ENCODE data around the gene IL36RN.

The IL36RN gene

DNA sequence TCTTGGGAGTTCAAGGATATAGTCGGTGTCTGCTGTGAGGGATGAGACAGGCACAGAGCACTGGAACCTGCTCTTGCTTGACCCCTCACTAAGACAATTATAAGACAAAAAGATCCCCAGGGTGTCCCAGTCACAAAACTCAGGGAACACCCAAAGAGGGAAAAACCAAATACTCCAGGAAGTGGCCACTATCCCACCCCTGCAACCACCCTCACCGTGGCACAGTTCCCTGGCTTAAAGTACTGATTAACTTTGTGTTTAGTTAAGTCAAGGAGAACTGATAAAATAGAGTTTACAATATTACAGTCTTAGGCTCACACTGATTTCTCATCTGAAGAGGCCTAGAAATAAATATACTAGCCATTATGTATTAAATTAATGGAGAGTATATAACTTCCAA lies 19.8 kb upstream of the IL36RN start:
- FAIRE-seq = no peak
- DNase-seq (ENCODE audit: insufficient read length, low spot score) = no peak

DNA sequence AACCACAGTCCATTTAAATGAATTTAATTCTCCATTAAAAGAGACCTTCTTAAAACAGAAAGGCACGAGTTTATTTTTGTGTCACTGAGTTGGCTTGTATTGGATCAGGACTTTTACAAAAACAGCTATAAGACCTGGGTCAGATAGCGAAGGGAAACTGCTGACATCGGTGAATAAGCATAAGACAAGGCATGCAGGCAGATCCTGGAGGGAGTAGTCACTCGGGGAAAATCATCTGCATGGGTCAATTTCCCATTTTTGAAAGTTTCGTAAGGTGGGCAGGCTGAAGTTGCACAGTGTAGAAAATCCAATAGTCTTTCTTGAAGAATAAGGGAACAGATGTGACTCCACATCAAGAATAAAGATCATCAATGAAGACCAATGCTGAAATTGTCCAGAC lies 19.3 kb upstream of the IL36RN start:
- TF ChIP-seq POLR2AphosphoS5 (IDR thresholded peaks at IDR 0.05; ENCODE audit: low read depth, low read length) (no peak), POU2F2 (IDR thresholded peaks at IDR 0.05; ENCODE audit: low read depth, low read length) (no peak), TAF1 (IDR thresholded peaks at IDR 0.05; ENCODE audit: low read depth, low read length) (no peak), POLR2A (IDR thresholded peaks at IDR 0.05; ENCODE audit: low read depth, low read length) (no peak), PAX5 (IDR thresholded peaks at IDR 0.05; ENCODE audit: insufficient read depth, low read length, severe bottlenecking) (no peak), SPI1 (IDR thresholded peaks at IDR 0.05; ENCODE audit: low read depth, low read length) (no peak)
- DNase-seq (ENCODE audit: insufficient read length, low spot score) (no peak), FAIRE-seq (no peak)

More for the DNA sequence above, 19.8 kb upstream of the IL36RN start:
- TF ChIP-seq POLR2A (IDR thresholded peaks at IDR 0.05; ENCODE audit: low read depth, low read length) (no peak), POU2F2 (IDR thresholded peaks at IDR 0.05; ENCODE audit: low read depth, low read length) (no peak), SPI1 (IDR thresholded peaks at IDR 0.05; ENCODE audit: low read depth, low read length) (no peak), PAX5 (IDR thresholded peaks at IDR 0.05; ENCODE audit: insufficient read depth, low read length, severe bottlenecking) (no peak), TAF1 (IDR thresholded peaks at IDR 0.05; ENCODE audit: low read depth, low read length) (no peak), POLR2AphosphoS5 (IDR thresholded peaks at IDR 0.05; ENCODE audit: low read depth, low read length) (no peak)

DNA sequence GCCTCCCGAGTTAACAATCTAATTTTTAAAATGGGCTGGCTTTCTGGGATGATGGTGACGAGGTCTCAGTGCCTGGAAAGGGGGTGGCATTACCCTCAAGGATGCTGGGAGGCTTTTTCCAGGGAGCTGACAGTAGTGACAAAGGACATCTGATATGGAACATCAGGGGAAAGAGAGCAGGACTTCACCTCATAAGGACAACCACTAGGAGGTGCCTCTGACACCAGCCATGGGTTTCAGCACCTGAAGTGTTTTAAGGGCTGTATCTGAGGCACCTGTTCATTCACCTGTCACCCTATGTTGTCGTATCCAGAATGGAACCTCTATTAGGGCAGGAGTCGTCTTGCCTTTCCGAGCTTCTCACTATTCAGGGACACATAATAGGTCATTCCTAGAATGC lies 17.1 kb upstream of the IL36RN start:
- no peak for FAIRE-seq
- TF ChIP-seq POLR2AphosphoS5 (IDR thresholded peaks at IDR 0.05; ENCODE audit: low read depth, low read length) (no peak), POU2F2 (IDR thresholded peaks at IDR 0.05; ENCODE audit: low read depth, low read length) (no peak), PAX5 (IDR thresholded peaks at IDR 0.05; ENCODE audit: insufficient read depth, low read length, severe bottlenecking) (no peak), SPI1 (IDR thresholded peaks at IDR 0.05; ENCODE audit: low read depth, low read length) (no peak), TAF1 (IDR thresholded peaks at IDR 0.05; ENCODE audit: low read depth, low read length) (no peak), POLR2A (IDR thresholded peaks at IDR 0.05; ENCODE audit: low read depth, low read length) (no peak)
- DNase-seq (ENCODE audit: insufficient read length, low spot score) = no peak

DNA sequence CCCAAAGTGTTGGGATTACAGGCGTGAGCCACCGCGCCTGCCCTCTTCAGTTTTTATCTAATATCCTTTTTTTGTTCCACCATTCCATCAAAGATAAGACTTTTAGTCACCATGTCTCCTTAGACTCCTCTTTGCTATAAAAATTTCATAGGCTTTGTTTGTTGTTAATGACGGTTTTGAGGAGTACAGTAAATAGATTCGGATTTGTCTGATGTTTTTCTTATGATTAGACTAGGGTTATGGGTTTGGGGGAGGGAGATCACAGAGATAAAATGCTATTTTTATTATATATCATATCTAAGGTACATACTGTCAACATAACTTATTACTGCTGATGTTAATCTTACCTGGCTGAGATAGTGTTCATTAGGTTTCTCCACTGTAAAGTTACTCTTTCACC lies 12.5 kb upstream of the IL36RN start:
- FAIRE-seq (no peak), DNase-seq (ENCODE audit: insufficient read length, low spot score) (no peak)
- no peak for TF ChIP-seq SPI1 (IDR thresholded peaks at IDR 0.05; ENCODE audit: low read depth, low read length)
- no peak for TF ChIP-seq POU2F2 (IDR thresholded peaks at IDR 0.05; ENCODE audit: low read depth, low read length)
- no peak for TF ChIP-seq PAX5 (IDR thresholded peaks at IDR 0.05; ENCODE audit: insufficient read depth, low read length, severe bottlenecking)

DNA sequence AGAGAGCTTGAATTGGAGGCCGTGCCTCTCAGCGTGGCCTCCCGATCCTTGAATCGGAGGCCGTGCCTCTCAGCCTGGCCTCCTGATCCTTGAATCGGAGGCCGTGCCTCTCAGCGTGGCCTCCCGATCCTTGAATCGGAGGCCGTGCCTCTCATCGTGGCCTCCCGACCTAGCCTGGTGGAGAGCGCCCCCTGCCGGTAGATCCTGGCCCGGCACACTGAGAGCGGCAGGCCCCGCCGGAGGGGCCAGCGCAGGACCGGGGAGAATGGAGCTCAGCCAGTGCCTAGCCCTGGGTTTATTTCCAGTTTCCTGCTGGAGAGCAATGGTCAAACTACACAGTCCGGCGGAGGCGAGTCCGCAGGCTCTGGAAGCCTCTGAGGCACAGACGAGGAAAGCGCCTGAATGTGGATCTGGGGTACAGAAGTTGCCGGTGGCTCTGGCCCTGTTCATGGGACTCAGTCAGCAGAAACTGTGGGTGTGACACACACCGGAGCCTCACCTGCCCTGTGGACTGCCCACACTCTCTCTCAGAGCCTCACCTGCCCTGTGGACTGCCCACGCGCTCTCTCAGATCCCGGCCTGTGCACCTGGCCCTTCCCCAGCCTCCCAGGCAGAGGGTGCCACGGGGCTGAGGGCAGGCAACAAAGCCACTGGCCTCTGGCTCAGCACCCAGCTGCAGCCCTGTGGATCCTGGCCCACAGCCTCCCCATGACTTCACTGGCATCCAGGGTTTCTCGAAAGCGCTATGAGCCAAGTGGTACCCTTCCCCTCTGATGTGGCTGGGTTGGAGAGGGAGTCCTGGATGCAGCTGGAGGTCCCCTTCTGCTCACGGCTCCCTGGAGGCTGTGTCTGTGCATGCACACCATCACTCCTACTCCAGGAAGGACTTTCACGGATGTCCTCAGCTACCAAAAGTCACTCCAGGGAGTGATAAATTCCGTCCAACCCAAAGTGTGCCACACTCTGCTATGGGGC lies 7.8 kb upstream of the IL36RN start:
- no peak for TF ChIP-seq PAX5 (IDR thresholded peaks at IDR 0.05; ENCODE audit: insufficient read depth, low read length, severe bottlenecking)
- no peak for TF ChIP-seq POU2F2 (IDR thresholded peaks at IDR 0.05; ENCODE audit: low read depth, low read length)
- no peak for TF ChIP-seq TAF1 (IDR thresholded peaks at IDR 0.05; ENCODE audit: low read depth, low read length)
- no peak for TF ChIP-seq POLR2AphosphoS5 (IDR thresholded peaks at IDR 0.05; ENCODE audit: low read depth, low read length)
- no peak for TF ChIP-seq POLR2A (IDR thresholded peaks at IDR 0.05; ENCODE audit: low read depth, low read length)
- no peak for TF ChIP-seq SPI1 (IDR thresholded peaks at IDR 0.05; ENCODE audit: low read depth, low read length)
- DNase-seq (ENCODE audit: insufficient read length, low spot score) (no peak), FAIRE-seq (no peak)

DNA sequence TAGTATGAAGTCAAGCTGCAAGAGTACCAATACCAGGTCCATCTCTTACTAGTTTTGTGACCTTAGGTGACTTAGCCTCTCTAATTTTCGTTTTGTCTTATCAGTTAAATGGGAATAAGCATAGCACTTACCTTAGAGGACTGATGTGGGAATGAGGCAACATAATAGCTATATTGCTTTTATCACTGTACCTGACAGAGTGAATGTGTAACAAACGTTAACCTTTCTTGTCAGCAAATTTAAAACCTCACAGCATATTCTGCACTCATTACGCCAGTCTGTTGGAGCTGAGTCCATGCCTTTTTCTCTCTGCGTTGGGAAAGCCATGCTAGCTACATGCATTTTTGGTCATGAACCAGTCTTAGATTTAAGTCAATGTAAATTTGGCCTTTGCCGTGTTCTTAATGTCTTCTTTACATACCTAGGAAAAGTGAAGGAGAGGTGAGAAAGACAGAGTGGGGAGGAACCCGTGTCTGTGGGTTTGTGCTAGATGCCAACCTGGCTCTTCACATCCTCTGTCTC lies 6.5 kb upstream of the IL36RN start, which contains the start of gene IL36B:
Gene IL36B (minus strand): TSS at position 472 of the 522 bp plus-strand sequence.
- TF ChIP-seq POLR2AphosphoS5 (IDR thresholded peaks at IDR 0.05; ENCODE audit: low read depth, low read length) (no peak), POU2F2 (IDR thresholded peaks at IDR 0.05; ENCODE audit: low read depth, low read length) (no peak), POLR2A (IDR thresholded peaks at IDR 0.05; ENCODE audit: low read depth, low read length) (no peak), TAF1 (IDR thresholded peaks at IDR 0.05; ENCODE audit: low read depth, low read length) (no peak), PAX5 (IDR thresholded peaks at IDR 0.05; ENCODE audit: insufficient read depth, low read length, severe bottlenecking) (no peak), SPI1 (IDR thresholded peaks at IDR 0.05; ENCODE audit: low read depth, low read length) (no peak)
- DNase-seq (ENCODE audit: insufficient read length, low spot score) (no peak), FAIRE-seq (no peak)

DNA sequence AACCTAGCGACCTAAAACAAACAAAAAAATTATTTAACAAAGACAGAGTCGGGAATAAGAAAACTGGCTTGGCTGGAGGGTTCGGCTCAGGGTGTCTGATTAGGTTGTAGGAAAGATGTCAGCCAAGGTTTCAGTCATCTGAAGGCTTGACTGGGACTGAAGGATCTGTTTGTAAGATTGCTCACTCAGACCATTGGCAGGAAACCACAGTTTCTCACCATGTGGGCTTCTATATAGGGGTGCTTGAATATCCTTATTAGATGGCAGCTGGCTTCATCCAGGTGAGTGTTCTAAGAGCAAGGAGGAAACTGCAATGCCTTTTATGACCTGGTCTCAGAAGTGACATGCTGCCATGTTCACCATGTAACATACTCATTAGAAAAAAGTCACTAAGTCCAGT lies 5.3 kb upstream of the IL36RN start:
- no peak for DNase-seq (ENCODE audit: insufficient read length, low spot score)
- no peak for FAIRE-seq
- TF ChIP-seq POLR2AphosphoS5 (IDR thresholded peaks at IDR 0.05; ENCODE audit: low read depth, low read length) (no peak), TAF1 (IDR thresholded peaks at IDR 0.05; ENCODE audit: low read depth, low read length) (no peak), PAX5 (IDR thresholded peaks at IDR 0.05; ENCODE audit: insufficient read depth, low read length, severe bottlenecking) (no peak), POLR2A (IDR thresholded peaks at IDR 0.05; ENCODE audit: low read depth, low read length) (no peak), POU2F2 (IDR thresholded peaks at IDR 0.05; ENCODE audit: low read depth, low read length) (no peak)

DNA sequence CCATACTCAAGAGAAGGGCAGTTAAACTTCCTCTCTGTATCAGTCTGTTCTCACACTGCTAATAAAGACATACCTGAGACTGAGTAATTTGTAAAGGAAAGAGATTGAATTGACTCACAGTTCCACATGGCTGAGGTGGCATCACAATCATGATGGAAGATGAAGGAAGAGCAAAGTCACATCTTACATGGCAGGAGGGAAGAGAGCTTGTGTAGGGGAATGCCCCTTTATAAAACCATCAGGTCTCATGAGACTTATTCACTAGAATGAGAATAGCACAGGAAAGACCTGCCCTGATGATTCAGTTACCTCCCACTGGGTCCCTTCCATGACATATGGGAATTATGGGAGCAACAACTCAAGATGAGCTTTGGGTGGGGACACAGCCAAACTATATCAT lies 4.9 kb upstream of the IL36RN start:
- DNase-seq (ENCODE audit: insufficient read length, low spot score) (no peak), FAIRE-seq (no peak)
- TF ChIP-seq PAX5 (IDR thresholded peaks at IDR 0.05; ENCODE audit: insufficient read depth, low read length, severe bottlenecking) = no peak
- TF ChIP-seq POLR2AphosphoS5 (IDR thresholded peaks at IDR 0.05; ENCODE audit: low read depth, low read length) = no peak
- TF ChIP-seq TAF1 (IDR thresholded peaks at IDR 0.05; ENCODE audit: low read depth, low read length) = no peak
- TF ChIP-seq SPI1 (IDR thresholded peaks at IDR 0.05; ENCODE audit: low read depth, low read length) = no peak
- TF ChIP-seq POLR2A (IDR thresholded peaks at IDR 0.05; ENCODE audit: low read depth, low read length) = no peak
- no peak for TF ChIP-seq POU2F2 (IDR thresholded peaks at IDR 0.05; ENCODE audit: low read depth, low read length)

DNA sequence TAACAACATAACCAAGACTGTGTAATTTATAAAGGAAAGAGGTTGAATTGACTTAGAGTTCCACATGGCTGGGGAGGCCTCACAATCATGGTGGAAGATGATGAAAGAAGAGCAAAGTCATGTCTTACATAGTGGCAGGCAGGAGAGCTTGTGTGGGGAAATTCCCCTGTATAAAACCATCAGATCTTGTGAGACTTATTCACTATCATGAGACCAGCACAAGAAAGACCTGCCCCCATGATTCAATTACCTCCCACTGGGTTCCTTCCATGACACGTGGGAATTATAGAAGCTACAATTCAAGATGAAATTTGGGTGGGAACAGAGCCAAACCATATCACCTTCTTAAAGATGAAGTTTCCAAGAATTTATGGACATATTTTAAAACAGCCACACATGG lies 2.5 kb upstream of the IL36RN start:
- DNase-seq (ENCODE audit: insufficient read length, low spot score) (no peak), FAIRE-seq (no peak)
- TF ChIP-seq PAX5 (IDR thresholded peaks at IDR 0.05; ENCODE audit: insufficient read depth, low read length, severe bottlenecking) (no peak), TAF1 (IDR thresholded peaks at IDR 0.05; ENCODE audit: low read depth, low read length) (no peak), POLR2AphosphoS5 (IDR thresholded peaks at IDR 0.05; ENCODE audit: low read depth, low read length) (no peak), POLR2A (IDR thresholded peaks at IDR 0.05; ENCODE audit: low read depth, low read length) (no peak), POU2F2 (IDR thresholded peaks at IDR 0.05; ENCODE audit: low read depth, low read length) (no peak), SPI1 (IDR thresholded peaks at IDR 0.05; ENCODE audit: low read depth, low read length) (no peak)

Measured in GM12891 (cell line).